IPS-NIHi11 (cell line): ENCODE measurements around the gene CDKN2B-AS1.
"Not testable (repeated sequence)": the region's sequence is repeated elsewhere in the genome, so short reads cannot be mapped to it uniquely, and the experiment has no call there.

Experiments
- DNase-seq: peaks from one replicate; pipeline ENCODE4 v3.0.0; 2012; ENCODE audit warnings: mixed read lengths, low spot score

Gene CDKN2B-AS1

GRCh38 chr9:22043928-22044327 is 49.3 kb downstream of the CDKN2B-AS1 start:
- DNase-seq = no peak

- DNase-seq = no peak
Measured at GRCh38 chr9:22044583-22044982, 50.0 kb downstream of the CDKN2B-AS1 start.

GRCh38 chr9:22045423-22045822 is 50.8 kb downstream of the CDKN2B-AS1 start:
- DNase-seq = no peak

- no peak for DNase-seq
Measured at GRCh38 chr9:22046243-22046885, 51.8 kb downstream of the CDKN2B-AS1 start.

GRCh38 chr9:22047596-22047995 is 53.0 kb downstream of the CDKN2B-AS1 start:
- DNase-seq = no peak

- DNase-seq = no peak
Measured at GRCh38 chr9:22049411-22049810, 54.8 kb downstream of the CDKN2B-AS1 start.

GRCh38 chr9:22050924-22051323 is 56.3 kb downstream of the CDKN2B-AS1 start:
- no peak for DNase-seq

- no peak for DNase-seq
Measured at GRCh38 chr9:22052376-22052945, 57.9 kb downstream of the CDKN2B-AS1 start.

- no peak for DNase-seq
Measured at GRCh38 chr9:22053178-22053577, 58.6 kb downstream of the CDKN2B-AS1 start.

GRCh38 chr9:22054076-22054475 is 59.5 kb downstream of the CDKN2B-AS1 start:
- DNase-seq = no peak

- no peak for DNase-seq
Measured at GRCh38 chr9:22054529-22054928, 59.9 kb downstream of the CDKN2B-AS1 start.

GRCh38 chr9:22055090-22055489 is 60.5 kb downstream of the CDKN2B-AS1 start:
- DNase-seq = no peak

GRCh38 chr9:22056402-22056801 is 61.8 kb downstream of the CDKN2B-AS1 start:
- no peak for DNase-seq

- DNase-seq = not testable (repeated sequence)
Measured at GRCh38 chr9:22057972-22058371, 63.4 kb downstream of the CDKN2B-AS1 start.

- DNase-seq = no peak
Measured at GRCh38 chr9:22060831-22061383, 66.3 kb downstream of the CDKN2B-AS1 start.

- no peak for DNase-seq
Measured at GRCh38 chr9:22064957-22065356, 70.4 kb downstream of the CDKN2B-AS1 start.

GRCh38 chr9:22065431-22066200 is 71.0 kb downstream of the CDKN2B-AS1 start:
- DNase-seq = no peak

- DNase-seq = no peak
Measured at GRCh38 chr9:22067196-22067595, 72.6 kb downstream of the CDKN2B-AS1 start.

- DNase-seq = no peak
Measured at GRCh38 chr9:22068369-22068768, 73.8 kb downstream of the CDKN2B-AS1 start.

- no peak for DNase-seq
Measured at GRCh38 chr9:22073349-22073748, 78.8 kb downstream of the CDKN2B-AS1 start.

GRCh38 chr9:22078081-22078480 is 83.5 kb downstream of the CDKN2B-AS1 start:
- no peak for DNase-seq

- no peak for DNase-seq
Measured at GRCh38 chr9:22079873-22080341, 85.3 kb downstream of the CDKN2B-AS1 start.
